Nucleus accumbens (tissue), 56 donors: ENCODE data around the gene PHLDA2.

Source experiments
- DNase-seq, 56 donors: peaks; one replicate each; lab custom pipeline; 2025; lab: John Stamatoyannopoulos, UW

PHLDA2 gene

DNA sequence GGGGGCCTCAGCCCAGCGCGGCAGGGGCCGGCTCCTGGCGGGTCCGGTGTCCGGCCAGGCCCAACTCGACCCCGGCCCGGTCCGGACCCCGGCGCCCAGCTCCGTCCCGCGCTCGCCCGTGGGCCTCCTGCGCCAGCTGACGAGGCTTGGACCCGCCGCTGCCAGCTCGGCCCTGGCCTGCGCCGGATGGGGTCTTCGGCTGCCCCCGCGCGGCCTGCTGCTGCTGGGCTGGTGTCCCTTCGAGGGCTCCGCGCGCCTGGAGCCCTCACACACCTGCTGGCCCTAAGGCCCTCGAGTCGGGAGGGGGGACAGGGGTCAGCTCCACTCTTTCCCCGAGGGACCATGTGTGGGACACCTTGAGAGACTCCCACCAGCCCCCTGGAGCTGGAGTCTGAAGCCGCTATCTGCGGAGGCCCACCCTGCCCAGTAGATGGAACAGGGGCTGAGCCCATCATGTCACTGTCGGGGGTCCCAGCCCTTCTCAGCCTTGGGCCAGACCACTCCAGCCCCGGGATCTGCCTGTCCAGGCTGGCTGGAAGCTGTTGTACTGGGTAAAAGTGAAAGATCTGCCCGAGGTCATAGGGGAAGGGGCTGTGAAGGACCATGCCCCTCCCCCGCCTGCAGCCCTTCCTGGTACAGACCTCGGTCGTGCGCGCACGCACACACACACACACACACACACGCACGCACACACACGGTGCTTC, 42.9 kb downstream of the PHLDA2 start:
- DNase-seq: peak in 21 of 56 donors; percentile 32 to 78 (median 61)

DNA sequence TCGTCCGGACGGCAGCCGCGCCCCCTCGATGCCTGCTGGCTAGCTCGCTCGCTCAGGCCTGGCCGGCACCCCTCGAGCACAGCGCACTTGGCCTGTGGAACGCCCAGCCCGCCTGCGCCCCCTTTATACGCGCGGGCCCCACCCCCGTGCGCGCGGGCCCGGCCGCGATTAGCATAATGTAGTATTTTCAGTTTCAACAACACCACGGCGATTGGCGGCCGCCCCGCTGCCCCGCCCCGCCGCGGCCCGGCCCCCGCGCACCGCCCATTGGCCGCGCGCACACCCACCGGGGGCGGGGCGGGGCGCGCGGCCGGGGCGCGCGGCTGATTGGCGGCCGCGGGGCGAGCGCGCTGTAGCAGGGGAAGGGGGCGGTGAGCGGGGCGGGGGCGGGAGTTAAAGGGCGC, 43.5 kb downstream of the PHLDA2 start, which contains the start of gene CDKN1C:
Gene CDKN1C, minus strand, starts transcription at position 98 of the 404 bp plus-strand sequence. CDS start 319 bp downstream, outside the sequence.
- DNase-seq: peak in 54 of 56 donors; percentile 34 to 95 (median 81)

DNA sequence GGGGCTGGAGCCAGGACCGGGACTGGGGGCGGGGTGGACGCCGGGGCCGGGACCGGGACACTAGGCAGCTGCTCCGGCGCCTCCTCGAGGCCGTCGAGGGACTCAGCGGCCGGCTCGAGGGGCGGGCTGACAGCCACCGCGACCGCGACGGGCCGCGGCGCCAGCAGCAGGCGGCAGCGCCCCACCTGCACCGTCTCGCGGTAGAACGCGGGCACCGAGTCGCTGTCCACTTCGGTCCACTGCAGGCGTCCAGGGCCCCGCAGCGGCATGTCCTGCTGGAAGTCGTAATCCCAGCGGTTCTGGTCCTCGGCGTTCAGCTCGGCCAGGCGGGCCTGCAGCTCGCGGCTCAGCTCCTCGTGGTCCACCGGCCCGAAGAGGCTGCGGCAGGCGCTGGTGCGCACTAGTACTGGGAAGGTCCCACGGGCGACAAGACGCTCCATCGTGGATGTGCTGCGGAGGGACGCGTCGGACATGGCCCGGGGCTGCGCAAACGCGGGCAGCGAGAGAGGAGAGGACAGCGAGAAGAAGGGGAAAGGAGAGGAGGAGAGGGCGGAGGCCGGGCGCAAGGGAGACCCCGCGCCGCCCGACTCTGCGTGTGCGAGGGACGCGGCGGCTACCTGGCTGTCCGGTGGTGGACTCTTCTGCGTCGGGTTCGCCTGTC, 44.1 kb downstream of the PHLDA2 start:
- peak in 32 of 56 donors; percentile 18 to 79 (median 52) for DNase-seq

DNA sequence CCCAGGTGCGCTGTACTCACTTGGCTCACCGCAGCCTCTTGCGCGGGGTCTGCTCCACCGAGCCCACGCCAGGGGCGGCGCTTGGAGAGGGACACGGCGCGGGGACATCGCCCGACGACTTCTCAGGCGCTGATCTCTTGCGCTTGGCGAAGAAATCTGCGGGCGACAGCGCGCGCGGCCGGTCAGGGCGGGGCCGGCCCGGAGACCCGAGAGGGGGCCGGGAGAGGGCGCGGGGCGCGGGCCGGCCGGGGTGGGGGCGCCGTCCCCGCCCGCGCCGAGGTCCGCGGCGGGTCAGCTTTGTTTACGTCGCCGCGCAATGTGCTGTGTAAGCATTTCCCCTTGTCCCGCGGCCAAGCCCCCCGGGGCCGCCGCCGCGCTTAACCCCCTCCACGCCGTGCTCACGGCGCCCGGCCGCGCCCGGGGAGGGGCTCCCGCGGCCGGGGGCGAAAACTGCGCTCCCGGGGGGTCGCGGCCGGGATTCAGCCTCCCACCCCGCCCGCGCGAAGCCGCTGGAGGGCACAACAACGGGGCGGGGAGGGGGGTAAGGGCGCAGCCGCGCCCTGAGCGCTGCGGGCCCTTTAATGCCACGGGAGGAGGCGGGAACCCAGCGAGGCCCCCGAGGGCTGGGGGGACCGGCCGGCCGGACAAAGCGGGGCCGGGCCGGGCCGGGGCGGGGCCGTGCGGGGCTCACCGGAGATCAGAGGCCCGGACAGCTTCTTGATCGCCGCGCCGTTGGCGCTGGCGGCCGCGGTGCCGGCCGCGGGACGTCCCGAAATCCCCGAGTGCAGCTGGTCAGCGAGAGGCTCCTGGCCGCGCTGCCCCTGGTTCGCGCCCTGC, 45.0 kb downstream of the PHLDA2 start:
- DNase-seq: peak in 13 of 56 donors; percentile 12 to 65 (median 41)

DNA sequence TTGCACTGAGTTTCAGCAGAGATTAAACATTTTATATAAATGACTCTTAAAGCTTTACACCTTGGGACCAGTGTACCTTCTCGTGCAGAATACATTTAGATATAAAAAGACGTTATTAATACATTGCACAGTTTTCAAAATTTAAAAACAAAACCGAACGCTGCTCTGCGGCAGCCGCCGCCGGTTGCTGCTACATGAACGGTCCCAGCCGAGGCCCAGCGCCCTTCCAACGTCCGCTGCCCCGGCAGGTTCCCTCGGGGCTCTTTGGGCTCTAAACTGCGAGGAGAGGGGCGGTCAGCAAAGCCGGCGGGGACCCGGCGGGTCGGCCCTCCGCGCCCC, 45.6 kb downstream of the PHLDA2 start:
- DNase-seq: no peak

DNA sequence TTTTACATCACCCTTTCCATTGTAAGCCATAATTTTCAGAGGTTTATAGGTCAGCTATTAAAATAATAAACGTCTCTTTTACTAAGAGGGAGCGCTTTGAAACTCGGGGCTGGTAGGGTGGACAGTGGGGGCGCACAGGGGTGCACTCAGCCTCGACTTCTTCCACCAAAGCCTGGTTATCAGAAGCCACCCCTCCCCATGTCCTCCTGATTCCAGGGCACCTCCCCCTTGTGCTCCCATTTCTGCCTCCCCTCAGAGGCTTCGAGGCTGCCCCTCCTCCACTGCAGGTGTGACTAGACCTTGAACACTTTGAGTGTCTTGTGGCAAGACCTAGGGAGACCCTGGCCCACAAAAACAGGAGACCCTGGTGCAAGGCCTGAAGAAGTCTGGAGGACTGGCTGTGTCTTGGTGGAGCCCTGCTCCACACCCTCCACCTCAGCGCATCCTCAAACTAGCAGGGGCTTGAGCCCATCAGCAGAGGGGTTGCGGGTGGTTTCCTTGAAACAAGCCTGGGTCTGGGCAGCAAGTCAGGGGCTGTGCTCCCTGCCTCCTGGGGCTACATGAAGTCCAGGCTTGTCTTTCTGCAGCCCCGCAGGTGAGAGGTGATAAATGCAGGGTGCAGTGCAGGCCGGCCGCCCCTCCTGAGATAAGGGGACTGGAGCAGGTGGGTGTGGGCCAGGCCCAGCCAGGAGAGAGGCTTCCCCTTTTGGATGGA, 46.7 kb downstream of the PHLDA2 start:
- DNase-seq: no peak

DNA sequence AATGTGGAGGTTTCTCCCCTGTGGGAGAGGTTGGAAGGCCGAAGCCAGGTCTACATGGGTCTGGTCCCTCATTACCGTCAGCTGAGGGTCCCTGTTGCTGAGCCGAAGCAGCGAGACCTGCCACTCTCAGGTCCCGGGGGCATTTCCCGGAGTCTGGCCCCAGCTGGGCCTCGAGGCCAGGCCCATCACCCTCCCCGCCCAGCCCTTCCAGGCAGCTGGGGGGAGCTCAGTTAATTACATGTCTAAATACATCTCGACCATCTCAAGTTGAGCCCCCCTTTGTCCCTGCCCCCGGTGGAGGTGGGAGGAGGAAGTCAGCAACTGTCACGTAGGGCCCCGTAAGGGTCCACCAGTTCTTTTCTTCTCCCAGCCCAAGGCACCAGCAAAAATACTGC, 47.2 kb downstream of the PHLDA2 start:
- DNase-seq: no peak

DNA sequence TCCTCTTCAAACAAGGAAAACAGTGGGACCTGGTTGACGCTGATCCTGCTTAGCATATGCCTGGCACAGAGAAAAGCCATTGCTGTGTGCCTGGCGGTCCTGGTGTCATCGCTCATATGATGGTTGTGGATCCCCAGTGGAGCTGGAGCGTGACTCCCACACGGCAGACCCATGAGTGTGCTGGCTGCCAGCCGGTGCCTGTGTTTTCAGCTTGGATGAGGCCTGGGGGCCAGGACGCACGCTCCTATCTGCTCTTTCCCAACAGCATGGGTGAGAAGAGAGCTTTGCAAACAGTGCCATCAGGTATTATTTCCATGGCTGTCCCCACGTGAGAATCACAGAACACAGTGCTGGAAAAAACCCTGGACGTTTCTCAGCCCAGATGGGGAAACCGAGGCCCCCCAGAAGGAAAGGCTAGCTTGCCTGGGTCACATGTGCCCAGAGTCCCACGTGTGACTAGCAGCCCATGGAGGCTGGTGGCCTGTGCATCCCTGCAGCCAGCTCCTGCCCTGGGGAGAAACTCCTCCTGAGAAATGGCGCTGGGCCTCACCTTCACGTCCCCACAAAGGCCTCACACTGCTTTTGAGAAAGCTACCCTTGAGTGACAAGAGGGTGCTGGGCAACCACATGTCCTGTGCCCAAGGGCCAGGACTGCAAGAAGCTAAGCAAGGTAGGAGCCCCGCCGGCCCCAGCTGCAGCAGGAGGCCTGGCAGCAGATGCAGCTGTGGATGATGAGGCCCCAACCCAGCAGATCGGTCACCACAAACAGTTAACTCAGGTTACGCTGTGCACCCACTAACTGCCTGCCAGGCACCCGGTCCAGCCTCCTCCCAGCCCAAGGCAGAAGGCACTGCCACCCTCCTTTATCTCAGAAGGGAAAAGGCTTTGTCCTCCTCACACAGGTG, 47.9 kb downstream of the PHLDA2 start:
- DNase-seq: no peak

DNA sequence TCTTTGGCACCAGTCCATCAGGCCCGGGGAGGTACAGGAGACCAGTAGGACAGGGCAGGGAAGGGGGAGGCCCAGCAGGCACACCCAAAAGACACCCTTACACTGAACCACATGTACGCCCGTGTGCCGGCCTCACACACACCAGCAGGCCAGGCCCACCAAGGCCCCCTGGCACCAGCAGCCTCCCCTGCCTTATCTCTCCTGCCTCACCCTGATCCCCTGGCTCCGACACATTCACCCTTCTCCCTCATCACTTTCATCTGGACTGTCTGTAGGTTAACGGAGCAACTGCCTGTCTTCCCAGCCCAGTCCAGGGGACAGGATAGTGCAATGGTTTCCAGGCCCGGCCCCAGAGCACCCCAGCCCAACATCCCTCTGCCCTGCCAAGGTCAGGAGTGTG, 48.6 kb downstream of the PHLDA2 start:
- DNase-seq: no peak

DNA sequence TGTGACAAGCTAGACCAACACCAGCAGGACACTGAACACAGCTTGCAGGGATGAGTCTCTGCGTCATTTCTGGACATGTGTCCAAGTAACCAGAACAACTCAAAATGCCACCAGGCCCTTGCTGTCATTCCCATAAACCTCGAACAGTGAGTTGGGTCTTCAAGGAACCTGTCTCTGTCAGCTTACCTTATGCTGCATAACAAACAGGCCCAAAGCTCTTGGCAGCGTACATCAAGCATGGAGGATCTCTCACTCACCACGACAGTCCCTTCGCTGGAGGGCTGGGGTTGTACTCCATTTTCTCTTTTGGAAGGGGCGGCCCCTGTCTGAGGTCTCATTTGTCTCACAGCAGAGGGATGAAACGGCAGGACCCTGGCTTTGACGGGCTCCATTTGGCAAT, 50.4 kb downstream of the PHLDA2 start:
- no peak for DNase-seq
